IMR-90 (cell line): Measurements from ENCODE around the gene FLT1. TPM values are rescaled to one million over a fixed set of nuclear protein-coding genes. Genes with fewer than 3 reads are reported as not detected.

Experiments
- ATAC-seq: fragments of 200-7000 bp; cut with Tn5 transposase; 2 replicates; pipeline ENCODE4 v1.9.1; 2020; ENCODE audit warnings: low read depth, mild to moderate bottlenecking, moderate library complexity
- BruUV-seq: library from RNA; stranded (reverse); fragments of 400-500 nt; replicated peaks from 2 replicates; lab custom pipeline; 2021; lab: Mats Ljungman, UMichigan
- CTCF ChIA-PET: fragments of 300-600 bp; formaldehyde crosslinking; extraction: SDS; loops from one replicate; lab custom pipeline; 2021; ENCODE audit warnings: antibody characterized with exemption; lab: Yijun Ruan, JAX
- POLR2A ChIA-PET: fragments of 300-600 bp; sonication (Branson Sonifier 250); formaldehyde crosslinking; loops from one replicate; lab custom pipeline; 2022; ENCODE audit warnings: antibody characterized with exemption; ENCODE audit not compliant: unreplicated experiment; lab: Charles Lee
- DNase-seq: peaks from one replicate; pipeline ENCODE4 v3.0.0; 2013
- H2AFZ ChIP-seq: replicated peaks from 2 replicates; pipeline ENCODE3; 2013; ENCODE audit warnings: low read length, mild to moderate bottlenecking; ENCODE audit not compliant: poor library complexity
- H2AK5ac ChIP-seq: 2 replicates; pipeline ENCODE4 v1.6.1; 2013; ENCODE audit warnings: low read depth, low read length, inconsistent platforms
- H2AK9ac ChIP-seq: replicated peaks from 2 replicates; pipeline ENCODE3; 2013; ENCODE audit warnings: mild to moderate bottlenecking, low read depth, low read length, moderate library complexity; ENCODE audit not compliant: poor library complexity
- H2BK120ac ChIP-seq: 2 replicates; pipeline ENCODE4 v1.6.1; 2013; ENCODE audit warnings: low read depth, low read length, inconsistent platforms
- H2BK15ac ChIP-seq: 3 replicates; pipeline ENCODE4 v1.6.1; 2013; ENCODE audit warnings: low read depth, low read length, inconsistent platforms
- H2BK20ac ChIP-seq: 2 replicates; pipeline ENCODE4 v1.6.1; 2013; ENCODE audit warnings: low read depth, mild to moderate bottlenecking, inconsistent platforms, low read length, moderate library complexity
- H2BK5ac ChIP-seq: 2 replicates; pipeline ENCODE4 v1.6.1; 2013; ENCODE audit warnings: mild to moderate bottlenecking, low read depth, low read length, inconsistent platforms; ENCODE audit not compliant: poor library complexity, severe bottlenecking
- H3K14ac ChIP-seq: replicated peaks from 2 replicates; pipeline ENCODE4 v1.6.1; 2013; ENCODE audit warnings: low read depth, low read length, inconsistent platforms
- H3K18ac ChIP-seq: 2 replicates; pipeline ENCODE4 v1.6.1; 2013; ENCODE audit warnings: low read depth, low read length, control low read depth
- H3K23ac ChIP-seq: 2 replicates; pipeline ENCODE4 v1.6.1; 2013; ENCODE audit warnings: low read depth, low read length, inconsistent platforms
- H3K27ac ChIP-seq: 2 replicates; pipeline ENCODE4 v1.5.1; 2013; ENCODE audit warnings: mild to moderate bottlenecking, control low read depth, low read length; ENCODE audit not compliant: insufficient read depth
- H3K27me3 ChIP-seq: 2 replicates; pipeline ENCODE4 v1.6.1; 2013; ENCODE audit warnings: low read length; ENCODE audit not compliant: control insufficient read depth, insufficient read depth
- H3K36me3 ChIP-seq: 2 replicates; pipeline ENCODE4 v1.6.1; 2013; ENCODE audit warnings: low read length, mixed read lengths; ENCODE audit not compliant: control insufficient read depth, insufficient read depth
- H3K4ac ChIP-seq: 2 replicates; pipeline ENCODE4 v1.6.1; 2013; ENCODE audit warnings: low read depth, low read length, inconsistent platforms
- H3K4me1 ChIP-seq: 2 replicates; pipeline ENCODE4 v1.6.1; 2013; ENCODE audit warnings: low read length, mixed read lengths; ENCODE audit not compliant: control insufficient read depth, insufficient read depth
- H3K4me2 ChIP-seq: 2 replicates; pipeline ENCODE4 v1.6.1; 2013; ENCODE audit warnings: low read depth, mild to moderate bottlenecking, control low read depth, low read length, moderate library complexity
- H3K4me3 ChIP-seq: 2 replicates; pipeline ENCODE4 v1.5.1; 2013; ENCODE audit warnings: low read depth, mild to moderate bottlenecking, control low read depth, low read length, moderate library complexity; ENCODE audit not compliant: insufficient read depth
- H3K56ac ChIP-seq: 2 replicates; pipeline ENCODE4 v1.6.1; 2013; ENCODE audit warnings: low read length, inconsistent platforms; ENCODE audit not compliant: insufficient read depth; ENCODE audit errors: extremely low read depth
- H3K79me1 ChIP-seq, 2 experiments: 2 replicates each; pipeline ENCODE4 v1.6.1; 2013; ENCODE audit warnings: low read length in 2 of 2, inconsistent platforms in 1 of 2, low read depth in 1 of 2
- H3K9ac ChIP-seq: 2 replicates; pipeline ENCODE4 v1.6.1; 2013; ENCODE audit warnings: low read depth, low read length, control low read depth
- H3K9me1 ChIP-seq: 2 replicates; pipeline ENCODE4 v1.6.1; 2013; ENCODE audit warnings: low read length, inconsistent platforms; ENCODE audit not compliant: insufficient read depth
- H3K9me3 ChIP-seq: 2 replicates; pipeline ENCODE4 v1.6.1; 2013; ENCODE audit warnings: low read length; ENCODE audit not compliant: control insufficient read depth, insufficient read depth
- H4K20me1 ChIP-seq: 2 replicates; pipeline ENCODE4 v1.6.1; 2013; ENCODE audit warnings: low read length, inconsistent platforms; ENCODE audit not compliant: insufficient read depth
- H4K5ac ChIP-seq: 2 replicates; pipeline ENCODE4 v1.6.1; 2013; ENCODE audit warnings: mild to moderate bottlenecking, low read depth, low read length, control low read depth
- H4K8ac ChIP-seq, 2 experiments: 2 replicates each; pipeline ENCODE4 v1.6.1; 2013; ENCODE audit warnings: low read depth in 2 of 2, low read length in 2 of 2, control low read depth in 1 of 2, inconsistent platforms in 1 of 2
- H4K91ac ChIP-seq: 2 replicates; pipeline ENCODE4 v1.6.1; 2013; ENCODE audit warnings: low read depth, low read length, inconsistent platforms; ENCODE audit not compliant: insufficient read depth
- BHLHE40 ChIP-seq: fragments of 150-350 bp; IDR thresholded peaks from 2 replicates; pipeline ENCODE4 v1.6.1; 2016; ENCODE audit warnings: mild to moderate bottlenecking, low read depth, low read length
- CEBPB ChIP-seq: IDR thresholded peaks from 2 replicates; pipeline ENCODE4 v1.6.1; 2012; ENCODE audit warnings: low read depth, low read length, improper control_type of control experiment
- FOS ChIP-seq: fragments of 150-350 bp; IDR thresholded peaks from 2 replicates; pipeline ENCODE4 v1.6.1; 2016; ENCODE audit warnings: low read depth, low read length
- MAZ ChIP-seq: IDR thresholded peaks from 2 replicates; pipeline ENCODE4 v1.6.1; 2012; ENCODE audit warnings: low read depth, mild to moderate bottlenecking, low read length, improper control_type of control experiment, moderate library complexity, borderline replicate concordance
- MXI1 ChIP-seq: IDR thresholded peaks from 2 replicates; pipeline ENCODE4 v1.6.1; 2012; ENCODE audit warnings: low read depth, mild to moderate bottlenecking, low read length, moderate library complexity, borderline replicate concordance
- NFE2L2 ChIP-seq: fragments of 150-350 bp; IDR thresholded peaks from 2 replicates; pipeline ENCODE4 v1.6.1; 2016; ENCODE audit warnings: low read depth, mild to moderate bottlenecking, low read length
- POLR2A ChIP-seq: IDR thresholded peaks from 2 replicates; pipeline ENCODE4 v1.6.1; 2012; ENCODE audit warnings: mild to moderate bottlenecking, low read depth, low read length
- RAD21 ChIP-seq: IDR thresholded peaks from 2 replicates; pipeline ENCODE4 v1.6.1; 2012; ENCODE audit warnings: low read length, improper control_type of control experiment
- RCOR1 ChIP-seq: IDR thresholded peaks from 2 replicates; pipeline ENCODE4 v1.6.1; 2012; ENCODE audit warnings: mild to moderate bottlenecking, low read length, improper control_type of control experiment; ENCODE audit not compliant: insufficient replicate concordance
- RFX5 ChIP-seq: IDR thresholded peaks from 2 replicates; pipeline ENCODE4 v1.8.0; 2012; ENCODE audit warnings: low read depth, mild to moderate bottlenecking, low read length, moderate library complexity
- SMC3 ChIP-seq: fragments of 150-350 bp; IDR thresholded peaks from 2 replicates; pipeline ENCODE4 v1.6.1; 2016; ENCODE audit warnings: low read depth, mild to moderate bottlenecking, antibody characterized with exemption, low read length, moderate library complexity
- WGBS, 2 experiments: methylation state at CpG; one replicate each; pipeline versions ENCODE4 v1.1.5 to v1.1.7; 2013; ENCODE audit warnings: missing lambda C conversion rate in 2 of 2; ENCODE audit not compliant: insufficient read length in 1 of 2; ENCODE audit errors: extremely low coverage in 2 of 2; 5-methylcytosine and 5-hydroxymethylcytosine counted together
- dilution Hi-C: fragments of 300-500 bp; cut with HindIII; formaldehyde crosslinking; loops from one replicate; pipeline ENCODE4 v1.14.3; 2018; ENCODE audit warnings: low sequenced_read_pairs; ENCODE audit not compliant: unreplicated experiment
- in situ Hi-C: fragments of 300-500 bp; cut with MboI; formaldehyde crosslinking; loops from 3 replicates; pipeline ENCODE4 v1.14.3; 2019; ENCODE audit warnings: low sequenced_read_pairs, inconsistent platforms, mixed read lengths
- intact Hi-C: fragments of 100-400 bp; cut with micrococcal nuclease; formaldehyde crosslinking; loops from 2 replicates; pipeline ENCODE4 v1.10.0; 2022
- polyA plus RNA-seq, 3 experiments: library from polyadenylated mRNA; depleted of rRNA; stranded (reverse); fragments of >200 nt; gene quantifications; 2 replicates each; pipeline ENCODE4 v1.2.3, GENCODE V29; 2012; ENCODE audit warnings: low replicate concordance in 1 of 3
- total RNA-seq: library from RNA; depleted of rRNA; stranded (reverse); fragments of >200 nt; gene quantifications from 2 replicates; pipeline ENCODE4 v1.2.3, GENCODE V29; 2012
- TF ChIP-seq, protein P1 (sequence below): fragments of 150-350 bp; IDR thresholded peaks from 2 replicates; pipeline ENCODE4 v1.6.1; 2016; ENCODE audit warnings: low read depth, mild to moderate bottlenecking, low read length, moderate library complexity, borderline replicate concordance

FLT1 gene
- total and polyA plus RNA-seq, 2 of the 4 experiments (the other 2 are of a cell fraction) = 4.5 to 10.4 TPM

- Histone ChIP-seq H3K27me3 (no peaks in the 10 kb centered on the region), H2AK9ac (no peak overlapping the region), H4K20me1 (peaks cover 3% of the 10 kb centered on the region; the same call in 1 of the 2 replicates), H3K4me3 (no peak overlapping the region), H3K14ac (peak overlapping the region; percentile 86), H3K27ac (peak overlapping the region; percentile 56; the same call in 1 of the 2 replicates), H4K5ac (peak overlapping the region; percentile 67), H2BK20ac (peak overlapping the region; percentile 93), H3K9ac (no peak overlapping the region), H3K4me1 (peaks cover 14% of the 10 kb centered on the region), H2BK5ac (peak overlapping the region; percentile 77), H3K56ac (peak overlapping the region; percentile 8; the same call in 1 of the 2 replicates), H2AK5ac (peak overlapping the region; percentile 72), H2BK15ac (peak overlapping the region; percentile 64), H3K9me1 (peaks cover 10% of the 10 kb centered on the region), H2AFZ (no peak overlapping the region), H3K79me1 (peaks cover 16 to 45% of the 10 kb centered on the region in 2 experiments), H4K8ac (peak overlapping the region; percentile 9 to 47; a peak in 3 of 4 replicates), H3K18ac (peak overlapping the region; percentile 74), H3K9me3 (no peaks in the 10 kb centered on the region), H3K36me3 (no peaks in the 10 kb centered on the region; the same call in 1 of the 2 replicates), H2BK120ac (peak overlapping the region; percentile 93), H3K23ac (peak overlapping the region; percentile 90), H3K4ac (peak overlapping the region; percentile 90), H3K4me2 (peak overlapping the region; percentile 51; the same call in 1 of the 2 replicates), H4K91ac (peak overlapping the region; percentile 57)
- ATAC-seq = peak; percentile 6; the same call in 1 of the 2 replicates
- no TSS peak for BruUV-seq
- dilution Hi-C loops (no loop called here), in situ Hi-C loops (no loop called here), intact Hi-C loops (loop anchor here (5.0 kb wide), 5 partner anchors 140 to 340 kb away; partner anchors contain the start of gene PAN3)
- ChIA-PET POLR2A (no interaction called here), CTCF (no interaction called here)
- no peak for DNase-seq
- no CpG with 5 or more reads among the region's 11 CpGs for WGBS, 2 experiments
- TF ChIP-seq SMC3 (no peak), BHLHE40 (no peak), NFE2L2 (no peak), CEBPB (no peak), FOS (no peak), RCOR1 (no peak), RAD21 (no peak), MXI1 (no peak), POLR2A (no peak), MAZ (no peak), RFX5 (no peak)
- TF ChIP-seq, protein P1, sequence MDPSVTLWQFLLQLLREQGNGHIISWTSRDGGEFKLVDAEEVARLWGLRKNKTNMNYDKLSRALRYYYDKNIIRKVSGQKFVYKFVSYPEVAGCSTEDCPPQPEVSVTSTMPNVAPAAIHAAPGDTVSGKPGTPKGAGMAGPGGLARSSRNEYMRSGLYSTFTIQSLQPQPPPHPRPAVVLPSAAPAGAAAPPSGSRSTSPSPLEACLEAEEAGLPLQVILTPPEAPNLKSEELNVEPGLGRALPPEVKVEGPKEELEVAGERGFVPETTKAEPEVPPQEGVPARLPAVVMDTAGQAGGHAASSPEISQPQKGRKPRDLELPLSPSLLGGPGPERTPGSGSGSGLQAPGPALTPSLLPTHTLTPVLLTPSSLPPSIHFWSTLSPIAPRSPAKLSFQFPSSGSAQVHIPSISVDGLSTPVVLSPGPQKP = no peak
Observed at GRCh38 chr13:28476919-28477708, 17.8 kb downstream of the FLT1 start.
